DMS79 treated with DMSO at 0.1 percent for 48 hours (cell line): ENCODE results near the gene FOXO1.

Source experiments
- DNase-seq: peaks from one replicate; lab custom pipeline; 2025; lab: John Stamatoyannopoulos, UW

Gene FOXO1

GRCh38 chr13:40549500-40550094, 116.8 kb downstream of the FOXO1 start:
- DNase-seq, result no peak

- DNase-seq, result no peak
Measured at GRCh38 chr13:40547591-40548315, 118.7 kb downstream of the FOXO1 start.

GRCh38 chr13:40546047-40546446, 120.4 kb downstream of the FOXO1 start:
- DNase-seq, result no peak

GRCh38 chr13:40540328-40541044, 126.0 kb downstream of the FOXO1 start:
- no peak for DNase-seq

- DNase-seq, result no peak
Measured at GRCh38 chr13:40539576-40540327, 126.7 kb downstream of the FOXO1 start.

- DNase-seq, result peak; percentile 80
Measured at GRCh38 chr13:40537146-40537895, 129.1 kb downstream of the FOXO1 start.

- DNase-seq, result peak; percentile 74
Measured at GRCh38 chr13:40536443-40537113, 129.9 kb downstream of the FOXO1 start.

- no peak for DNase-seq
Measured at GRCh38 chr13:40535345-40535836, 131.1 kb downstream of the FOXO1 start.

GRCh38 chr13:40534456-40534855, 132.0 kb downstream of the FOXO1 start:
- no peak for DNase-seq

GRCh38 chr13:40533072-40533471, 133.4 kb downstream of the FOXO1 start:
- DNase-seq, result no peak

- no peak for DNase-seq
Measured at GRCh38 chr13:40530961-40531360, 135.5 kb downstream of the FOXO1 start.

- no peak for DNase-seq
Measured at GRCh38 chr13:40528881-40529280, 137.6 kb downstream of the FOXO1 start.

GRCh38 chr13:40527914-40528313, 138.5 kb downstream of the FOXO1 start:
- no peak for DNase-seq

- DNase-seq, result no peak
Measured at GRCh38 chr13:40522282-40522681, 144.2 kb downstream of the FOXO1 start.

- no peak for DNase-seq
Measured at GRCh38 chr13:40520916-40521315, 145.5 kb downstream of the FOXO1 start.

GRCh38 chr13:40519637-40520036, 146.8 kb downstream of the FOXO1 start:
- DNase-seq, result no peak

GRCh38 chr13:40518481-40518882, 148.0 kb downstream of the FOXO1 start:
- DNase-seq, result no peak

GRCh38 chr13:40517486-40518480, 148.7 kb downstream of the FOXO1 start:
- DNase-seq, result no peak

GRCh38 chr13:40515702-40516101, 150.7 kb downstream of the FOXO1 start:
- no peak for DNase-seq

GRCh38 chr13:40514802-40515201, 151.6 kb downstream of the FOXO1 start:
- DNase-seq, result no peak
